Measurements from ENCODE around the gene AGBL5.

Gene AGBL5

GRCh38 chr2:27007416-27008374, 43.8 kb upstream of the AGBL5 start:
- H3K4me3 ChIP-seq (ENCODE audit: low read depth, low read length), result no peak overlapping the region
- no peak for DNase-seq (ENCODE audit: low read depth)
- TF ChIP-seq CTCF (IDR thresholded peaks at IDR 0.05; ENCODE audit: low read depth, low read length, missing control alignments), result no peak

- DNase-seq (ENCODE audit: low read depth), result no peak
- no peak overlapping the region for H3K4me3 ChIP-seq (ENCODE audit: low read depth, low read length)
- no peak for TF ChIP-seq CTCF (IDR thresholded peaks at IDR 0.05; ENCODE audit: low read depth, low read length, missing control alignments)
Measured at GRCh38 chr2:27008678-27009077, 42.8 kb upstream of the AGBL5 start.

- TF ChIP-seq CTCF (IDR thresholded peaks at IDR 0.05; ENCODE audit: low read depth, low read length, missing control alignments), result no peak
- H3K4me3 ChIP-seq (ENCODE audit: low read depth, low read length), result no peak overlapping the region
- DNase-seq (ENCODE audit: low read depth), result no peak
Measured at GRCh38 chr2:27009083-27009482, 42.4 kb upstream of the AGBL5 start.

- TF ChIP-seq CTCF (IDR thresholded peaks at IDR 0.05; ENCODE audit: low read depth, low read length, missing control alignments), result no peak
- H3K4me3 ChIP-seq (ENCODE audit: low read depth, low read length), result no peak overlapping the region
Measured at GRCh38 chr2:27009716-27010115, 41.8 kb upstream of the AGBL5 start.

GRCh38 chr2:27010139-27010538, 41.3 kb upstream of the AGBL5 start:
- no peak for TF ChIP-seq CTCF (IDR thresholded peaks at IDR 0.05; ENCODE audit: low read depth, low read length, missing control alignments)
- H3K4me3 ChIP-seq (ENCODE audit: low read depth, low read length), result no peak overlapping the region
- no peak for DNase-seq (ENCODE audit: low read depth)

More at GRCh38 chr2:27009716-27010115, 41.8 kb upstream of the AGBL5 start:
- no peak for DNase-seq (ENCODE audit: low read depth)

GRCh38 chr2:27013738-27014137, 37.7 kb upstream of the AGBL5 start:
- TF ChIP-seq CTCF (IDR thresholded peaks at IDR 0.05; ENCODE audit: low read depth, low read length, missing control alignments), result no peak
- H3K4me3 ChIP-seq (ENCODE audit: low read depth, low read length), result no peak overlapping the region
- no peak for DNase-seq (ENCODE audit: low read depth)
